ENCODE data around the gene ABCA9.
"Not testable (repeated sequence)": the region's sequence is repeated elsewhere in the genome, so short reads cannot be mapped to it uniquely, and the experiment has no call there.

Gene ABCA9

DNA sequence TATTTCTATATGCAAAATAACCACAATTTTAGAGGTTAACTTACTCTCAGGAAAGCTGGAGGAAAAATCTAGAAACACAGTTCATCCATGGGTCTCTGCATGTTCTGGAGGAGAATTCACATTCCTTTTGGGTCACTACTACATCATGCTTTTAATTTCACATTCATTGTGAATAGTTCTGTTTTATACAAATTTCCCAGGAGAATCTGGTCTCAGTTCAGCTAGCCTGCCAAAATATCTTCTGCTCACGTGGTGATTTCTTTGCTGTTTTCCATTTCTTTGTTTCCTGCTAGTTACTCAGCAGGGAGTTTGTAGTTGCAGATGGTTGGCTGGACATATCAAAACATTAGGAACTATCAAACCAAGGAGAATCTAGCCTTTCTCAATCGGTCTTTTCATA is at the start of gene ABCA9:
Gene ABCA9 (minus strand): TSS at position 106 of the 400 bp plus-strand sequence. CDS start 9,801 bp downstream, outside the sequence.
- ATAC-seq: no peak
- no peak for DNase-seq

- DNase-seq (no peak), ATAC-seq (no peak)
Observed at GRCh38 chr17:69105907-69106730, 45.4 kb upstream of the ABCA9 start.

- DNase-seq (no peak), ATAC-seq (no peak)
Observed at GRCh38 chr17:69103557-69104233, 43.0 kb upstream of the ABCA9 start.

- no peak for DNase-seq
- no peak for ATAC-seq
Observed at GRCh38 chr17:69098625-69099024, 37.9 kb upstream of the ABCA9 start.

GRCh38 chr17:69096541-69096940 is 35.8 kb upstream of the ABCA9 start:
- ATAC-seq (no peak), DNase-seq (no peak)

- DNase-seq: no peak
- ATAC-seq: no peak
Observed at GRCh38 chr17:69093995-69094394, 33.3 kb upstream of the ABCA9 start.

GRCh38 chr17:69093279-69093789 is 32.6 kb upstream of the ABCA9 start:
- ATAC-seq (no peak), DNase-seq (no peak)

DNA sequence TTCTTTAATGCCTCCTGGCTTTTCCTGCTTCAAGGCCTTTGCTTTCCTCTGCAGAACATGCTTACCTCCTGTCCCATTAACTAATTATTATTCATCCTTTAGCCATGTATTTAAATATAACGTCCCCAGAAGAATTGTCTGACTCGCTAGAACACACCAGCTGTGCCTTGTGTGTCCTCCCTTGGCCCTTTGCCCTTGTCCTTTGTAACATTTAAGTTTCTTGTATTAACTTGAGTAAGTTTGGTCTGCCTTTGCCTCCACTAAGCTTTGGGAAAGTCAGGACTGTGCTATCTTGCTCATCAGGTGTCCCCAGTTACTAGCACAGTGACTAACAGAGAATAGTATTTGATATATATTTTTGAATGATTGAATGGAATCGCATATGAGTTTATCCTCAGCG is 29.6 kb upstream of the ABCA9 start:
- DNase-seq: no peak
- ATAC-seq: no peak

- DNase-seq (no peak), ATAC-seq (no peak)
Observed at GRCh38 chr17:69088643-69089200, 28.0 kb upstream of the ABCA9 start.

- DNase-seq: no peak
- no peak for ATAC-seq
Observed at GRCh38 chr17:69086641-69087040, 25.9 kb upstream of the ABCA9 start.

GRCh38 chr17:69084911-69085310 is 24.2 kb upstream of the ABCA9 start:
- no peak for ATAC-seq
- DNase-seq: no peak

DNA sequence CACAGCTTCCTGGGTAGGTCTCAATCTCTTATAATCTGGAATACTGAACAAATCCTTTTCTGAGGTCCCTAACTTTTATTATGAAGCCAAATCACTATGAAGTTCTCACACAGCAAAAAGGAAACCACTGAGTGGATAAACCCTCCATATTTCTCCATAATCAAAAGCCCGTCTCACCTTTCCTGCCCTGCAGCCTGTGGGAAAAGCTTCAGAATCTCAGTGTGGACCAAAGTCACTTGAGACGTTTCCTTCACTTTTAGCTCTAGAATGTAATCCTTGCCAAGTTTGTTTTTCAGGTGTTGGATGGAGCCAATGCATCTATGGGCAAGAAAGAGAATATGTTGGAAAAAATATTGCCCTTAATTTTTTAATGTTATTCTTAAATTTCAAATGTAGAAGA is 22.0 kb upstream of the ABCA9 start:
- DNase-seq (no peak), ATAC-seq (no peak)

DNA sequence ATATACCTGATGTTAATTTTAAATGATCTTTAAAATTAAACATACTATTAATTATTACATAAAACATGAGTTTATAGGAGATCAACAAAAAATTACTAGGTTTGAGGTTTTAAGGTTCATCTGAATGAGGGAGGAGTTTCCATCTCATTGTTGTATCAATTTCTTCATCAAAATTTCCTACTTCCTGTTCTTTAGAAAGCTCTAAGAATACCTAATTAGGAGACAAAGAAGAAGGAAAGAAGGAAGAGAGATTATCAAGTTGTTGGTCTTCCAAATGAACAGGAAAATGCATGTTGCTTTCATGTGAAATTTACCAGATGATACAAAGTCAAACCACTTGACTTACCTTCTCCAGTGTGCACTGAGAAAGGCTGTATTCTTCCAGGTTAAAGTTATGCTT is 18.1 kb upstream of the ABCA9 start:
- DNase-seq (no peak), ATAC-seq (no peak)

GRCh38 chr17:69075823-69076222 is 15.1 kb upstream of the ABCA9 start:
- DNase-seq: no peak
- ATAC-seq: no peak

- not testable (repeated sequence) for ATAC-seq, DNase-seq
Observed at GRCh38 chr17:69073392-69073791, 12.7 kb upstream of the ABCA9 start.

DNA sequence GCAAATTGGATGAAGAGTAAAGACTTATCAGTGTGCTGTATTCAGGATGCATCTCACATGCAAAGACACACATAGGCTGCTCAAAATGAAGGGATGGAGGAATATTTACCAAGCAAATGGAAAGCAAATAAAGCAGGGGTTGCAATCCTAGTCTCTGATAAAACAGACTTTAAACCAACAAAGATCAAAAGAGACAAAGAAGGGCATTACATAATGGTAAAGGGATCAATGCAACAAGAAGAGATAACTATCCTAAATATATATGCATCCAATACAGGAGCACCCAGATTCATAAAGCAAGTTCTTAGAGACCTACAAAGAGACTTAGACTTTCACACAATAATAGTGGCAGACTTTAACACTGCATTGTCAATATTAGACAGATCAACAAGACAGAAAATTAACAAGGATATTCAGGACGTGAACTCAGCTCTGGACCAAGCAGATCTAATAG is 12.1 kb upstream of the ABCA9 start:
- not testable (repeated sequence) for DNase-seq, ATAC-seq

- ATAC-seq: not testable (repeated sequence)
Observed at GRCh38 chr17:69071233-69071586, 10.5 kb upstream of the ABCA9 start.

DNA sequence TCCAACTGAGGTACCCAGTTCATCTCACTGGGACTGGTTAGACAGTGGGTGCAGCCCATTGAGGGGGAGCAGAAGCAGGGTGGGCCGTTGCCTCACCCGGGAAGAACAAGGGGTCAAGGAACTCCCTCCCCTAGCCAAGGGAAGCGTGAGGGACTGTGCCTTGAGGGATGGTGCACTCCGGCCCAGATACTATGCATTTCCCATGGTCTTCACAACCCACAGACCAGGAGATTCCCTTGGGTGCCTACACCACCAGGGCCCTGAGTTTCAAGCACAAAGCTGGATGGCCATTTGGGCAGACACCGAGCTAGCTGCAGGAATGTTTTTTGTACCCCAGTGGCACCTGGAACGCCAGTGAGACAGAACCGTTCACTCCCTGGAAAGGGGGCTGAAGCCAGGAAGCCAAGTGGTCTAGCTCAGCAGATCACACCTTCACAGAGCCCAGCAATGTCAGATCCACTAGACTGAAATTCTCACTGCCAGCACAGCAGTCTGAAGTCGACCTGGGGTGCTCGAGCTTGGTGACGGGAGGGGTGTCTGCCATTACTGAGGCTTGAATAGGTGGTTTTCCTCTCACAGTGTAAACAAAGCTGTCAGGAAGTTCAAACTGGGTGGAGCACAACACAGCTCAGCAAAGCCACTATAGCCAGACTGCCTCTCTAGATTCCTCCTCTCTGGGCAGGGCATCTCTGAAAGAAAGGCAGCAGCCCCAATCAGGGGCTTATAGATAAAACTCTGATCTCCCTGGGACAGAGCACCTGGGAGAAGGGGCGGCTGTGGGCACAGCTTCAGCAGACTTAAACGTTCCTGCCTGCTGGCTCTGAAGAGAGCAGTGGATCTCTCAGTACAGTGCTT is 9.9 kb upstream of the ABCA9 start:
- ATAC-seq, DNase-seq: not testable (repeated sequence)

More at GRCh38 chr17:69071233-69071586, 10.5 kb upstream of the ABCA9 start:
- DNase-seq: not testable (repeated sequence)

DNA sequence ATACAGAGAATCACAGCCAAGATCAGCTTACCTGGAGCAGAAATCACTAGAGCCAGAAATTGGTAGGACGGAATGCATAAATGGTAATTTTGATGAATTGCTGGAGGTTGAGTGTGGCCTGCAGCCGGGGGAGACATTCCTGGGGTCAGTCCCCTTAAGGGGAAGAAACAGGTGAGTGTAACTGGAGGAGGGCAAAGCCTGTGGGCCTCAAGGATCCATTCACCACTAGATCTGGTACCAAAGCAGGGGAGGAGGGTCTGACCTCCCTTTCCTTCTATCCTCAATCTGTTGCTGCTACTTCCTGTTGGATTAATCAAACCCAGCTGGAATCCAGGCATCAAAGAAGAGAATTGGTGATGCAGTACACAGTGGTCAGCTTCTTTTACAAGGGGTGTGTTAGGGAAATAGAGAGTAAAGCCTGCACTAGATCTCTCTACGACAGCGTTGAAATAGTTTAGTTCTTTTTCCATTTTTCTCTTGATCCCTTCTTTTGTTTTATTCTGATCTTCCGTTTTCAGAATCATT is 8.6 kb upstream of the ABCA9 start:
- DNase-seq (no peak), ATAC-seq (no peak)

- ATAC-seq: no peak
- no peak for DNase-seq
Observed at GRCh38 chr17:69067274-69068047, 6.7 kb upstream of the ABCA9 start.

DNA sequence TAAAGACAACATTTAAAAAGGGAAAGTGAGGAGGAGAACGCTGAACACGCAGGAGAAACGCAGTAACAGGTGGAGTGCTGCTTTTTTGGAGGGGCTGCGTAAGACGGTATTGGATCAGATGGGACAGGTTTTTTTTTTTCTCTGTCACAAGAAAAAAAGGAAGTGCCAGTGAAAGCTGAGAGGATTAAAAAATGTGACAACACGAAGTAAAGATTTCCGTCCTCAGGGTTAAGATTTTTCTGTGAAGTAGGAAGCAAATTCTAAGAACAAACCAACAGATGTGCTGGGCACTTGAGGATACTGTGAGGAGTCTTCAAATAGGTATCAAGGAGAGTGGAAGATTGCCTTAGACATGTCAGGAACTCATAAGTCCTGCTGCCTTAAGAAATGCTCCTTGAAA is 5.8 kb upstream of the ABCA9 start:
- no peak for DNase-seq
- no peak for ATAC-seq

Data from stimulated activated naive CD8-positive, alpha-beta T cell treated with anti-CD3 and anti-CD28 coated beads, Interleukin-15, Interleukin-2, amounts not matched to agents 100 U/mL and 50 U/mL, for 24 hours (primary cell).